Spleen (tissue), 7 donors: Measurements from ENCODE around the gene MAGI2.

Experiments used
- CTCF ChIP-seq, 11 experiments: fragments of 200-600 bp in 7 of 11; fragments of 450-650 bp in 4 of 11; sonication (generic) in 4 of 11; IDR thresholded peaks in 8 of 11; conservative IDR thresholded peaks in 3 of 11; 1 replicate in 7 of 11; 2 replicates in 4 of 11; pipeline versions ENCODE4 v1.4.0 to v1.8.0; 2016 to 2021; ENCODE audit warnings: antibody characterized with exemption in 11 of 11, inconsistent platforms in 4 of 11, mild to moderate bottlenecking in 1 of 11
- POLR2AphosphoS5 ChIP-seq, 3 donors: sonication (generic); formaldehyde crosslinking; IDR thresholded peaks; one replicate each; pipeline ENCODE4 v1.5.1; 2017; ENCODE audit warnings: antibody characterized with exemption in 3 of 3
- donor health status: DM: no; HTN: no; CAD: no; lungs with moderate emphysema.
- donor health status: DM: no; HTN: no; CAD: no.
- donor health status: DM: no; HTN: no; CAD: no.

- TF ChIP-seq CTCF (IDR thresholded peaks at IDR 0.05 in 8 of 11, conservative IDR thresholded peaks at IDR 0.05 in 3 of 11) (no peak), POLR2AphosphoS5 (IDR thresholded peaks at IDR 0.05) (no peak)
Measured at GRCh38 chr7:78083476-78084120, 1369.9 kb downstream of the MAGI2 start.
